ENCODE measurements around the gene ATG4B.

DNA sequence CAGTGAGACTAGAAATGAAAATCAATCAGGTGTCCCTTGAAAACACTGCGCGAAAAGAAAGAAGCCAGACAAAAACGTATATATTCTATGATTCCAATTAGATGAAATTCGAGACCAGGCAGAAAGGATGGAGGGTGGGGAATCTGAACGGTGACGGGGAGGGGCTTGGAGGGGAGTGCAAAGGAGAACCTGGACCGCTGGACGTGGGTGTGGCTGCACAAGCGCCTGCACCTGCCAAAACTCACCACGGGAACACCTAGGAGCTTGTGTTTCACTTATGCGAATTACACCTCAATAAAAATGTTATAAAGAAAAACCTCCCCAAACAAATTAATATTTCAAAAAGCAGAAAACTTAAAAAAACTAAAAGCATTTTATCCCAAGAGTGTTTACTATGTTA is 22.5 kb upstream of the ATG4B start:
- TF ChIP-seq BHLHE40 (IDR thresholded peaks at IDR 0.05; ENCODE audit: borderline replicate concordance): no peak
- TF ChIP-seq, protein P1, sequence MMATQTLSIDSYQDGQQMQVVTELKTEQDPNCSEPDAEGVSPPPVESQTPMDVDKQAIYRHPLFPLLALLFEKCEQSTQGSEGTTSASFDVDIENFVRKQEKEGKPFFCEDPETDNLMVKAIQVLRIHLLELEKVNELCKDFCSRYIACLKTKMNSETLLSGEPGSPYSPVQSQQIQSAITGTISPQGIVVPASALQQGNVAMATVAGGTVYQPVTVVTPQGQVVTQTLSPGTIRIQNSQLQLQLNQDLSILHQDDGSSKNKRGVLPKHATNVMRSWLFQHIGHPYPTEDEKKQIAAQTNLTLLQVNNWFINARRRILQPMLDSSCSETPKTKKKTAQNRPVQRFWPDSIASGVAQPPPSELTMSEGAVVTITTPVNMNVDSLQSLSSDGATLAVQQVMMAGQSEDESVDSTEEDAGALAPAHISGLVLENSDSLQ (IDR thresholded peaks at IDR 0.05): no peak

Data from HEK293T (cell line).